HK-2 (cell line): ENCODE results near the gene TPO.
"Not testable (repeated sequence)": the region's sequence is repeated elsewhere in the genome, so short reads cannot be mapped to it uniquely, and the experiment has no call there.

Source experiments
- DNase-seq: peaks from one replicate; pipeline ENCODE4 v3.0.0-alpha.2; 2018; ENCODE audit not compliant: unreplicated experiment

The TPO gene

GRCh38 chr2:1553671-1554295 is 140.5 kb downstream of the TPO start:
- DNase-seq = peak; percentile 53

DNA sequence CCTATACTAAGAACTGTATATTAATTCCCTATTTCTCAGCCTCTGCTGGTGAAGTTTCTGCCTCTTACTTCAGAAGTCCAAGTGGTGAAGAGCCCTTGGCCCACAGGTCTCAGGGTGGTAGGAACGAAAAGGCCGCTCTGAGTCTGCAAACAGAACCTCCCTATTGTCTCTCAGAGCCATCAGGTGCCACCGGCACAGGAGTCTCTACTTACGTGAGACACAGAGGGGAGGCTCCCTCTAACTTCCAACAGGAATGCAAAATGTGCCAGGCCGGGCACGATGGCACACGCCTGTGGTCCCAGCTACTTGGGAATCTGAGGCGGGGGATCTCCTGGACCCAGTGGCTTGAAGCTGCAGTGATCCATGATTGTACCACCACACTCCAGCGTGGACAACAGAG is 143.0 kb downstream of the TPO start:
- no peak for DNase-seq

GRCh38 chr2:1556776-1557466 is 143.7 kb downstream of the TPO start:
- peak; percentile 82 for DNase-seq

- no peak for DNase-seq
These were observed 144.2 kb downstream of the TPO start for GRCh38 chr2:1557467-1557820.

GRCh38 chr2:1559589-1560175 is 146.4 kb downstream of the TPO start:
- DNase-seq = no peak

DNA sequence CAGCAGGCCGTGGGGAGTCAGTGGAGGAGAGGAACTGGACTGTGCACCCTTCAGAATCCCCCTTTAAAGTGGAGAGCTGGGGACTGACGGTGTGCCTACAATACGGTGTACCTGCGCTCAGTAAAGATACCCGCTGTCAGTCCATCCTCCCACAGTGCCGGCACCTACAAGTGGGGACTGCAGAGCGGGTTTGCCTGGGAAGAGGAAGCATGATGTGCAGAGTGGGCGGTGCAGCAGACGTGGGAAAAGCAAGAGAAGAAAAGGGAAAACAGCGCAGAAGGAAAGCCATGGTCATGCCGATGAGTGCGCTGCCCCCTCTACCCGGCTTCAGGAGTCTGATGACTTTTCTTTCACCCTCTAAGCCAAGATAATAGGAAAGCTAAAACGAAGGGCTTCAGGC is 148.0 kb downstream of the TPO start:
- DNase-seq = no peak

- DNase-seq = no peak
These were observed 148.7 kb downstream of the TPO start for GRCh38 chr2:1561811-1562421.

DNA sequence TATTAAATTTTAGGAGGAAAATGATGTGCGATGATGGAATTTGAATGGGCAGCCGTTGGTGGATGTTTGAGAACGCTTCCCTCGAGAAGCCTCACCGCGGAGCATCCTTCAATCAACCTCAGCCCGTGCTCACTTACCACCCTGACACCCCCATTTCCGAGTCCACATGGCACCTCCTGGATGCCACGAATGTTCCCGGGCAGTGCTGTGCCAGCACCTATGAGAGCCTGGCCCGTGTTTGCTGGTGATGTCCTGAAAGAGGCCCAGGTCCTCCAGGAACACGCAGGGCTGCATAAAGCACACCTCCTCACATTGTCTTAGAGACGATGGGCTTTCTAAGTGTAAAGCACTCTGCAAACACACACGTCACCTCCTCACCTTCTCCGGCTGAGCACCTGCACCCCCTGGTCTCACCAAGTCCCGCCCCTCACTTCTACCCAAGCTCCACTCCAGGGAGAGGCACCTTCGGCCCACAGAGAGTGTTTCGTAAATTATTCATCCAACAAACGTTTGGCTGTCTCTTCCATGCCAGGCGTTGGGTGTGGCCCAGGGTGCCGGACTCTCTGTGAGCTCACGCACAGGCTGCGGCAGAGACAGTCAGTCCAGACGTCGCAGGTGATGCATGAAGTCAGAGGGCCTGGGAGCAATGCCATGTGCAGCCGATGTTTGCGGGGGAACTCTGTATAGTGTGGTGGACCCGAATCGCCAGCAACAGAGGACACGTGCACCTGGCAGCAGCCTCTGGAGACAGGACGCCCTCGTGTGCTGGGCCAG is 150.0 kb downstream of the TPO start:
- no peak for DNase-seq

GRCh38 chr2:1563943-1564891 is 151.0 kb downstream of the TPO start:
- DNase-seq = no peak

- DNase-seq = no peak
These were observed 154.5 kb downstream of the TPO start for GRCh38 chr2:1567556-1568344.

- DNase-seq = not testable (repeated sequence)
These were observed 155.0 kb downstream of the TPO start for GRCh38 chr2:1568345-1568668.

DNA sequence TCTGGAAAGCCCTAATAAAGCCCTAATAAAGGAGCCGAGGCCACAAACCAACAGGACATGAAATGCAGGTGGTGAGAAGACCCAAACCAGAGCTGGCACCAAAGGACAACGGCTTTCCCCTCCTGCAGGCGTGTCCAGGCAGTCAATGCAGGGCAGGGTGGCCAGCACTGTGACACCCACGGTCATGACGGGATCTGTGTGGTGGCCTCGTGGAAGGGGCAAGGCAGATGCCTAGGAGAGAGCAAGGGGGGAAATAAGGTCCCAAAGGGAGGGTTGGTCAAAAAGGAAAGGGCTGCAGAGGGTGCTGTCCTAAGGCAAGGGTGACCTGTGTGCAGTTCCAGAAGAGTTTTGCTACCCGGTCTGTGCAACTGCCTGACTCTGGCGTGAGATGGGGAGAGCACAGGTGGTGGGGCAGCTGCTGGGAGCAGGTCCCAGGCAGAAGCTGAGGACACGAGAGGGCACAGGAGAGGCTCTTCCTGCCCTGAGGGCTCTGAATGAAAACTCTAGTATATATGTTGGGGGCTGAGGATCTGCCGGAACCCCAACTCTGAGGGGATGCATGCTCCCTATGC is 156.7 kb downstream of the TPO start:
- no peak for DNase-seq

GRCh38 chr2:1571477-1572417 is 158.5 kb downstream of the TPO start:
- DNase-seq = no peak

DNA sequence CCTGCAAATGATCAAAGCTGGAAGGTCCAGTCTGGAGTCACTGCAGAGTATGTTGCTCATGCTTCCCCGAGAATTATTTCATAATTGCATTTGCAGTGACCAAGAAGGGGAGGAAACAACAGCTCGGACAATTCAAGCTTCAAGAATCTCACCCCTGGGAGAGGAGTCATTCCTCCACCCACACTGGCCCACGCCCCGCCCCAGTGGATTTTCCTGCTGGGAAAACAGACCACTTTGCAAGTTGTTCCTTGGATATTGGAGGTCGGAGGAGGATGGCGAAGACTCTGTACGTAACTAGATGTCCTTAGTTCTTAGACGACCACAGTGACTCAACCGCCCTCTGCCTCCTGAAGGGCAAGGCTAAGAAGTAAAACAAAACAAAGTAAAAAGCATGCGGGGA is 159.4 kb downstream of the TPO start:
- DNase-seq = no peak

GRCh38 chr2:1577846-1578245 is 164.6 kb downstream of the TPO start:
- no peak for DNase-seq

DNA sequence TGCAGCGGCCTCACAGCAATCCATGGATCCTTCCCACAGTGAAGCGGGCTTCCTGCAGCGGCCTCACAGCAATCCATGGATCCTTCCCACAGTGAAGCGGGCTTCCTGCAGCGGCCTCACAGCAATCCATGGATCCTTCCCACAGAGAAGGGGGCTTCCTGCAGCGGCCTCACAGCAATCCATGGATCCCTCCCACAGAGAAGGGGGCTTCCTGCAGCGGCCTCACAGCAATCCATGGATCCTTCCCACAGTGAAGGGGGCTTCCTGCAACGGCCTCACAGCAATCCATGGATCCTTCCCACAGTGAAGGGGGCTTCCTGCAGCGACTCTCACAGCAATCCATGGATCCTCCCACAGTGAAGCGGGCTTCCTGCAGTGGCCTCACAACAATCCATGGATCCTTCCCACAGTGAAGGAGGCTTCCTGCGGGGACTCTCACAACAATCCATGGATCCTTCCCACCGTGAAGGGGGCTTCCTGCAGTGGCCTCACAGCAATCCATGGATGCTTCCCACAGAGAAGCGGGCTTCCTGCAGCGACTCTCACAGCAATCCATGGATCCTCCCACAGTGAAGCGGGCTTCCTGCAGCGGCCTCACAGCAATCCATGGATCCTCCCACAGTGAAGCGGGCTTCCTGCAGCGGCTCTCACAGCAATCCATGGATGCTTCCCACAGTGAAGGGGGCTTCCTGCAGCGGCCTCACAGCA is 168.1 kb downstream of the TPO start:
- not testable (repeated sequence) for DNase-seq

DNA sequence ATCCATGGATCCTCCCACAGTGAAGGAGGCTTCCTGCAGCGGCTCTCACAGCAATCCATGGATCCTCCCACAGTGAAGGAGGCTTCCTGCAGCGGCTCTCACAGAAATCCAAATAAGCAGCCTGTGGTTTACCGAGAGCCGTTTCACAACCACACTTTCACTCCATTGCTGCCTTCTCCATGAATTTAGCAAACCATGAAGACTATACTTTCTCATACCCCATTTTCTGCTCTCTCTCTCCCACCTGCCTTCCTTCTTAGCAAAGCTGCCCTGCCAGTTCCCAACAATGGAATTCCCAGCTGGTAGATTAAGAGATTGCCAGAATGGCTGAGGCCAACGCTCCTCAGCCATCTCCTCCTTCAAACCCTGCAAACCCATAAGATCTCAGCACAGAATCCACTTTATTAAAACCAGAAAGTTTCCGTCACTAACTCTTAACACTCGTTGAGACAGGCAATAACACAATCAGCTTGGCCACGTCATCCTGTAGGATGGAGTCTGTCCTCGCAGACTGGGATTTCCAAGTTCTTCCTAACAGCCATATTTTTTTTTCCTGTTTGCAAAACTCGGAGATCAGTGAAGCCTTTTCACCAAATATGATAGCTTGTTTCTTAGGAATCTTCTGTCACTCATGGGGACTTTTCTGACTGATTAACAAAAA is 168.8 kb downstream of the TPO start:
- no peak for DNase-seq

- DNase-seq = no peak
These were observed 169.7 kb downstream of the TPO start for GRCh38 chr2:1582891-1583341.
